HG02642 (cell line): ENCODE data around the gene LRRC66.

Experiments used
- ATAC-seq: cut with Tn5 transposase; IDR thresholded peaks from one replicate; pipeline ENCODE4 v1.9.1; 2021; ENCODE audit warnings: mild to moderate bottlenecking; ENCODE audit not compliant: unreplicated experiment, poor library complexity

The LRRC66 gene

DNA sequence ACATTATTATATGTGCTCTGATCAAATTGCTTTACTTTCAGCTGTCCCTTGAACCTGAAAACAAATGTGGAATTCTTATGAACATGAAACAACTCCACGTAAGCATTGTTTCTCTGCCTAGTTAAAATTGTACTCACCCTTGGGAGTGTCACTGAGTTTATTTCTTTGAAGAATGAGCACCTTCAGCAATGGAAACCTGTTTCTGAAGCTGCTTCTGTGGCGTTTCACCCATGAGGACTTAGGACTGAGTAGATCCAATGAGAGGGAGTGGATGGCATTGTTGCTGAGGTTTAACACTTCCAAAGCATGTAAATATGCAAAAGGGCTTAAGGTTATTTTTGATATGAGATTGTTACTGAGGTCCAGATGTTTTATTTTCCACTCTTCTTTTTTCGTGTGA is 3.2 kb downstream of the LRRC66 start:
- ATAC-seq: no peak

DNA sequence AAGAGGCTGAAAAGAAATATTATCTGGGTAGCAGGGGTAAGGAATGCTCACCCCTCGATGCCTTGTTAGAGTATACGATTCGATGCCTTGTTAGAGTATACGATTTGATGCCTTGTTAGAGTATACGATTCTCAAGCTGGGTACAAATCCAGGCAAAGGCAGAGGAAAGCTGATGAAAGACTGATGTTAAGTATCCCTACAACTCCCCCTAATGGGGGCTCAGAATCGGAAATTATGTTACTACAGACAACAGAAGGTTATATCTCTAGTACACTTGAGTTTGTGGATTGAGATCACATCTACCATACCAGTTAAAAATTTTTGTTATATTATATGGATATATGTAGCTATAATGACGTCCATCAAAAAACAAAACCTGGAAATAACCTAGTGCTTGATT is 4.8 kb downstream of the LRRC66 start:
- no peak for ATAC-seq

DNA sequence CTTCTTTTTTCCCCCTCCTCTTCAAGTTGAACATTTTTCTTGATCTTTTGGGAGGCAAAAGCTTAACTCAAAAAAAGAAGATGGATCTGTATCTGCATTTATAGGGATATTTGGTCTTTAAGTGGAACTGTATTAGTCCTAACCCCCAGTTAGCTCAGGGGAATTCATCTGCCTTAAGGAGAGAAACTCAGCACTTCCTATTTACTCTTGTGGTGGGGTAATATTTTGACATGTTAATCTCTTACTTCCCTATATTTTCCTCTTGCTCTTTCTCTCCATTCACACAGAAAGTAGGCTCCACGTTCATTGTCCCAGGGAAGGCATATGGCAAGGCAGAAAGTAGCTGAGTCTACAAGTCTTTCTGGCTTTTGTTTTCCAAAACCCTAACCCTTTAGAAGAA is 5.3 kb downstream of the LRRC66 start:
- no peak for ATAC-seq

DNA sequence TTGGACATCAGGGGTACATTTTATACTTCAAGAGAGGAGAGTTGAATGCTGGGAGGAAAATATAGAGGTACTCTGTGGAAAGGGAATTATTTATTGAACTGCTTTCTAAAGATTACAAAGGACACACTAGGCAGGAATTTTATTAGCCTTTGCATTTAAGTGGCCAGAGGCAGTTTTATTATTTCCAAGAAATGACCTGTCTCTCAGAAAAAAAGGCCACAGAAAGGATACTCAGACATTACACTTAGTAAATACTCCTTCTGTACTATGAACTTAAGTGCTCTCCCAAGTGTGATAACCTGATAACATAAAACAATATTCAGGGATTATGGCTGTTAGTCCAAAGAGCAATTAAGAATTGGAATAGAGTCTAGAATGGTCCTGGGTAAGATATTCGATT is 7.5 kb downstream of the LRRC66 start:
- ATAC-seq: no peak

DNA sequence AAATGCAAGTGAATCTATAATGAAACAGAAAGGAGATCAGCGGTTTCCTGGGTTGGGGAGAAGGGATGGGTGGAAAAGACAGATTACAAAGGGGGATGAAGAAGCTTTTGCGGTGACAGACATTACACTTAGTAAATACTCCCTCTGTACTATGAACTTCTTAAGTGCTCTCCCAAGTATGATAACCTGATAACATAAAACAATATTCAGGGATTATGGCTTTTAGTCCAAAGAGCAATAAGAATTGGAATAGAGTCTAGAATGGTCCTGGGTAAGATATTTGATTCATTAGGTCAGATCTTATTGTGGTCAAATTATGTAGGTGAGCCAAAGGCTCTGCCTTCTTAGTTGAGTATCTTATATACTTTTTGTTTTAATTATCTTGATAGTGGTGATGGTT is 9.2 kb downstream of the LRRC66 start:
- ATAC-seq: no peak

DNA sequence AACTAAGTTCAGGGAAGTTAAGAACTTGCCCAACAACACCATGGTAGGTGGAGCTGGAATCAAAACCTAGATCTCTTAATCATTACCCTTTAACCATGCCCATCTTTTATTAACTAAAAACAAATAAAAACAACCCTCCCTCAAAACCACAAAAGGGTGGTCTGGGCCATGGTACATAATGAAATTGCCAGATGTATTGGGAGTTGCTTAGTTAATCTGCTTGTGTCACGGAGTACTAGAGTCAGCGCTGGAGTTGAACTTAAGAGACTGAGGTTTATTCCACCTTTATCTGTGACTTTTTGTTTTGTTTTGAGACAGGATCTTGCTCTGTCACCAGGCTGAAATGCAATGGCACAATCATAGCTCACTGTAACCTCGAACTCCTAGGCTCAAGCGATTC is 13.3 kb downstream of the LRRC66 start:
- no peak for ATAC-seq

DNA sequence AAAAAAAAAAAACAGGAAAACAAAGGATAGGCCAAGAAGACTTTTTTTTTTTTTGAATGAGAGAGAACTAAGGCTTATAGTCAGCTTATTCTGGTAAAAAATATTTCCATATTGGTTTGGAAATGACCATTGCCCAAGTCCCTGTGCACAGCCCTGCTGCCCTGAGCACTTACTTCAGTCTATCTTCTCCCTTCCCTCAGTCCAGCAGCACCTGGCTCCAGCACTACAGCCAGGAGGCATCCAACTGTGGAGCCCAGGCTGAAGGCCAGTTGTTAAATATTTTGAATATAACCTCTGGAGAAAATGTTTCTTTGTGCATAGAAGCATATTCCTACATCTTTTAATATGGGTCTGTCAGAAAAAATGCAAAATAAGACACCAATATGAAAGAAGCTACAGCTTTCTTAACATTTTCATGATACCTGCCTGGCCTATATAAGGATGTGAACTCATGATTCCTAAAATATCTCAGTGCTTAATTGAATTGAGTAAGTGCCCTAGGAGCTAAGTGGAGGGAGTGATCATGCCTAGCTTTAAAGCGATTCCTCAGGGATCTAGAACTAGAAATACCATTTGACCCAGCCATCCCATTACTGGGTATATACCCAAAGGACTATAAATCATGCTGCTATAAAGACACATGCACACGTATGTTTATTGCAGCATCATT is 14.4 kb downstream of the LRRC66 start:
- no peak for ATAC-seq

DNA sequence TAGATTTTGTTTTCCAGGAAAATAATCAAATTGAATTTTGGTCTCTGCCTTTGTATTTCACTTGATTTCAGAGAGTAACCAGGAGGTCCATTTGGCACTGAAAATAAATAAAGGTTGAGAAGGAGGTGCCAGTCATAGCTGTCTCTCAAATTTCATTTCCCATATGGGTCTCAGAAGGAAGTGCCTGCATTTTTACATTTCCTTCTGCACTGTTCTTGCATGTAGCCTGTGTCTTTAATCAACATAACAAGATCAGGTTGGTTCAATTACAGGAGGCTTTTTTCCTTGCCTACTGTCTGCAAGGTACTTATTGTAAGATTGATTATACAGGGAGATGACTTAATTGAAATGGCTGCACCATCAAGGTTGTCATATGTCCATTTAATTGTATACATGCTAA is 15.7 kb downstream of the LRRC66 start:
- ATAC-seq: no peak

DNA sequence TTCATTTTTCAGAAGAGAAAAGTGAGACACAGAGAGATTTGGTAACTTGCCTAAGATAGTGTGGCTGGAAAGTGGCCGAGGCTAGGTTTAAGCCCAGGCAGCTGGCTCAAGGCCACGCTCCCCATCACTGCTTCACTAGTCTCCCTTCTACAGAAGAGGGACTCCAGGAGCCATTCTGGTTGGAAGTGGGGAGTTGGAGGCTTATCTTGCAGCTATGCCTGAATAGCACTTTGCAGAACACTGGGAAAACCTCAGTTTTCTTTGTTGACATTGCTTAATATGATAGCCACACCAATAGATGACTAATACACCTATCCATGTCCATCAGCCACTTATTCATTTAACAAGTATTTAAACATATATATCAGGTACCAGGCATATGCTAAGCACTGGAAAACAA is 18.5 kb downstream of the LRRC66 start:
- ATAC-seq: no peak

DNA sequence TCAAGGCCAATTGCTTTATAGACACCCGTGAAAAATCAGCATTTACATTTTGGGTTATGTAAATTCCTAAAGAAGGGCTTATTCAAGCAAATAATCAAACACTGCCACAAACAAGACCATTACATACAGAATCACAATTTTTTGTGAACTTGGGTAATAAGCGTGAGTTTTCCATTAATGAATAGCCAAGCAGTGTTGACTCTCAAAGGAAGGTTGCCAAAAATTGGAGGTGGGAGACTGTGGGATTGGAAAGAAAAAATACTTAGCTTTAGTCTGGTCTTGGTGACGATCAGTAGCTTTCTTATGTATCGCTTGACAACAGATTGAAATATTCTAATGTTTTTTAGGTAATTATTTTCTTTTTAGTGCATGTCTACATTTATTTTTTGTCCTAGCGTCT is 20.9 kb downstream of the LRRC66 start:
- no peak for ATAC-seq

DNA sequence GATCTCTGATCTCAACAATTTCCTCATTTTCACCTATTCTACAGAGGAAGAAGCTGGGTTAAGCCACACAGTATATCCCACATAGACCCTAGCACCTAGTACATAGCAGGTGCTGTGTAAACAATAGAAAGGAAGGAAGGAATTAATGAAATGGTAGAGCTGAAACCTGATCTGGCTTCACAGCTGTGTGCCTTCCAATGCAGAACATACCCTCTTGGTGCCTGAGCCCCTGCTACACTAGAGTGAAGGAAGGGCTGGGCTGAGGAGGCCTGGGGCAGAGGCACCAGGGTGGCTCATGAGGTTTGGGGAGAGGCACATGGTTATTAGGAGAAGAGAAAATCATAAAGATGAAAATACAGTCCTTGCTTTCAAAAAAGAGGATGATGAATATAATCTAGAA is 21.3 kb downstream of the LRRC66 start:
- ATAC-seq: no peak

DNA sequence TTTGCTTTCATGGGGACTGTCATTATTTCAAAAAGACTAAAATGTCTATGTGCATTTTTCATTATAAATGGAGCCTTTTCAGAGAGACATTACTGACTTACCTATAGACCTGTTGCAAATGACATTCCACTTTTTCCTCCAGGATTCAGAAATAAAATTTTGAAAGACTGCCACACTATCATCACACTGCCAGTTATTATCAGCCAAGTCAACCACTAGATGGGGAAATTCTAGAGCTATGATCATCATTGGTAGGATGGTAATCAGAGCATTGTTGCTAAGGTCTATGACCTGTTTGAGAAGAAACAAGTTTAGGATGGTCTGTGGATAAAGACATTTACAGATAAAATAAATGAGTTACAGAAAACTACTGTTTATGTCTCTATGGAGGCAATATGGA is 22.5 kb downstream of the LRRC66 start:
- no peak for ATAC-seq

DNA sequence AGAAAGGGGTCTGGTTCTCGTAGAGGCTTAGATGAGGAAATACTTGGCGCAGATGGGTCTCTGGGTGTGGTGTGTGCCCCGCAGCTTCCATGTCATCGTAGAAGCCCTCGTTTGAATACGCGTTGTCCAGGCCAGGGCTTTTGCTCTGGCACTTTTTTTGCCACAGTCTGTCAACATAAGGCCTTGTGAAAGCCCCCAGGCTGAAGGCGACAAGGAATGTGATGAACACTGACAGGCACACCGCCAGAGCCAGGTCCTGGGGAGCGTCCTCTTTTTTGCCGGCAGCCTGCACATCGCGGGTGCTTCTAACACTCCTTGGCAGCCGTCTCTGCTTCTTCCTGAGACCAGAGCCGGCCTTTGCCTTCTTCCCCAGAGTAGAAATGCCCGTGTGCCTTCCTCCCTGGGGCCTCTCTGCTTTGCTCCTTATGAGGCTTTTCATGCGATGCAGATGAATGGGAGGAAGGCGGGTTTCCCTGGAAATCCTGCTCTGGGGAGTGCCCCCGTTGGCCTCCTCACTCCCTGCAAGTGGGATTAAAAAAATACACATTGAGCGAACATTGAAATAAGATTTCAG is 24.4 kb downstream of the LRRC66 start:
- ATAC-seq: no peak

DNA sequence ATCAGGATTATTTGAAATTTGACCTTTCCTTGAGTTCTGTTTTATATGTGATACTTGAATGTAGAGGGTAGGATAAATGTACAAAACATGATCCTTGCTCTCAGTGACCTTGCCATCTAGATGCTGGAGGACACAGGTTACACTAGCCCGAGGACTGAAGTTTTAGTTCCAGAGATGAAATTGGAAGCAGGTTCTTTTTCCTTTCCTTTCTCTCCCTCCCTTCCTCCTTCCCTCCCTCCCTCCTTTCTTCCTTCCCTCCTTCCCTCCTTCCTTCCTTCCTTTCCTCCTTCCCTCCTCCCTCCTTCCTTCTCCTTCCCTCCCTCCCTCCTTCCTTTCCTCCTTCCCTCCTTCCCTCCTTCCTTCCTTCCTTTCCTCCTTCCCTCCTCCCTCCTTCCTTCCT is 54.3 kb downstream of the LRRC66 start:
- no peak for ATAC-seq

DNA sequence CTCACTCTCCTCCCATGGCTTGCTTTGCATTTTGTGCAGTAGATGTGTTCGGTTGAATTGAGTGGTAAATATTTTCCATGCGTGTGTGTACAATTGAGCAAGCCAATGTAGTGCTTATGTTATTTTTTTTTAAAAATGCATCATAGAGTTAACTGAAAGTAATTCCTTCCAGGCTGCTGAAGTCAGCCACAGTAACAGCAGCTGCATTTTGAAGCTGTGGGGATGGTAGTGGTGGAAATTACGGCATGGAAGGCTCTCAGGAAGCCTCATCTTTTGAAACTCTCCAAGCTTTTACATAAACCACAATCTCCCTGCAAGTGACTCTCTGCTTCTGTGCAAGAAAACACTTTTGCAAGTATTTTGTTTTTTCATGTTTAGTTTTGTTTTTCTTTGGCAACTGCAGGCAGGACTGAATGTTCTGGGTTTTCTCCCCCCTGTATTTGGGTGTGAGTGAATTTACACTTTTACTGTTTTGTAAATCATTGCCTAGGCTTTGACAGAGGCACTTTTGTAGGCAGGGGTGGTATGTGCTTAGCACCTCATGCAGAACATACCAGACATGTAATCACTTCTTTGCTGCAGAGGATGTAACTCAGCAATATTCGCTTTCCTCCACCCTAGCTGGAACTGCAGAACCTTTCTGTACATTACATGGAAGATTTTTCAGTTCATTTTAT is 56.2 kb downstream of the LRRC66 start:
- no peak for ATAC-seq

DNA sequence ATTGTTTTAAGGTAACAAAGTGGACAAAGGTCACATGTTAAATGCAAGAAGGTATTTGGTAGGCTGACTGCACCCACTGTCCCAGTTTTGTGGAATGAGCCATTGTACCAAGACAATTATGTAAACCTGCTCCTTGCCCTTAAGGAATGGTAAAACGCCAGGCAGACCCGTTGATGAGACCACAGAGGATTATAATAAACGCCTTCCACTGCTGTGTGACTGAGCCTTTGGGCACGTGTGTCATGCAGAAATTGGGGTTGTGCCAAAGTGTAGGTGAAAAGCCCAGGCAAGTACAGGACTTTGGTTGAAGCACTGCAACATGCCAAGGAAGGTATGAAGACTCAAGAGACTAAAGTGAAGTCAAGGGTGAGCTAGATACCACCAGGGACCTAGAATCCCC is 59.7 kb downstream of the LRRC66 start:
- ATAC-seq: no peak

DNA sequence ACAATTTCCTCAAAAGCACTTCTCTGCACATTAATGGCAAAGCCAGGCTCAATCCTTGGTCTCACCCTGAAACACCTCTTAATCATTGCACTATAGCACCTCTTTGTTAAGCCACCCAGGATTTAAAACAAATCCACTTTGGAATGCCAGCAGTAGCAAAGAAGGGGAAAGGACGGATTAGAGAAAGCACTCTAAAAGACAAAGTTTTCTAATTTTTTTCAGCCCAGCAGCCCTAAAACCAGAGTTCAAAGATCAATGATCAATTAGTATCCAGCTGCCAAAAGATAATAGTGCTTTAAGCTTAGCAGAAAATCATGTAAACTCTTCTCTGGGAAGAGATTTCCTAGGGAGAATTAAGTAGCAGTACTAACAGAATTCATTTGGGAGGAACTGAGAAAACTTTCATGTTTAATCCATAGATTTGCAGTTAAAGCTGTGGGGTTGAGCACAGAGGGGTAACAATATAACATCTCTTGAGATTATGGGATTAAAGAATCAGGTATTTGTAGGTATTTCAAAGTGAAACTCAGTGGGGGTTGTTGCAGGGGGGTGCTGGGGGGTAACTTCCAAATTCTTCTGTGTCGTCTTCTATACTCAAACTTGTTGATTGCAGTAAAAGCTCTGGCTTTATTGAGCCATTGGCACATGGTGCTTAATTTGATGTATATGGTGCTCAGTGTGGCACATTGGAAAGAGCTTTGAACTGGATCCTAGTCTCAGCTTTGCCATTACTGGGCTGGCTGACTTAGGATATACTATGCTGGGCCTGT is 61.8 kb downstream of the LRRC66 start:
- no peak for ATAC-seq
